GM23338 (cell line): ENCODE data around the gene TBX19.

Experiments
- POLR2AphosphoS5 ChIP-seq: IDR thresholded peaks from 2 replicates; pipeline ENCODE4 v1.6.1; 2016; ENCODE audit warnings: antibody characterized with exemption, low read depth
- STAT1 ChIP-seq: IDR thresholded peaks from one replicate; pipeline ENCODE4 v1.6.1; 2016; ENCODE audit warnings: antibody characterized with exemption; ENCODE audit not compliant: unreplicated experiment
- TF ChIP-seq, protein P1 (sequence below), 2 experiments: fragments of 200-600 bp in 1 of 2; sonication (generic) in 1 of 2; conservative IDR thresholded peaks; 2 replicates each; pipeline versions ENCODE4 v1.5.1 to v1.6.1; 2016 to 2017; ENCODE audit warnings: antibody characterized with exemption in 2 of 2, low read depth in 2 of 2, mild to moderate bottlenecking in 2 of 2, moderate library complexity in 1 of 2

DNA sequence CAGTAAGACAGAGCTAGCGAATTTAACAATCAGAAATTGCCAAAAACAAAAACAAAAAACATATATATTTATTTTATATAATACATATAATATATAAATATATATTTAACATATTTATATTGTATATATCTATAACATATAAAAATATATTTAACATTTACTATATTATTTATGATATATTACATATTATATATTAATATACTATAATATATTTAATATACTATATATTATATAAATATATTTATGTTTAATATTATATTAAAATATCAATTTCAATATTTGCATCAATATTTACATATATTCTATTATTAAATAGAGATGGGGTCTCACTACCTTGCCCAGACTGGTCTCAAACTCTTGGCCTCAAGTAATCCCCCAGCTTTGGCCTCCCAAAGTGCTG lies 50.9 kb downstream of the TBX19 start:
- TF ChIP-seq, protein P1, sequence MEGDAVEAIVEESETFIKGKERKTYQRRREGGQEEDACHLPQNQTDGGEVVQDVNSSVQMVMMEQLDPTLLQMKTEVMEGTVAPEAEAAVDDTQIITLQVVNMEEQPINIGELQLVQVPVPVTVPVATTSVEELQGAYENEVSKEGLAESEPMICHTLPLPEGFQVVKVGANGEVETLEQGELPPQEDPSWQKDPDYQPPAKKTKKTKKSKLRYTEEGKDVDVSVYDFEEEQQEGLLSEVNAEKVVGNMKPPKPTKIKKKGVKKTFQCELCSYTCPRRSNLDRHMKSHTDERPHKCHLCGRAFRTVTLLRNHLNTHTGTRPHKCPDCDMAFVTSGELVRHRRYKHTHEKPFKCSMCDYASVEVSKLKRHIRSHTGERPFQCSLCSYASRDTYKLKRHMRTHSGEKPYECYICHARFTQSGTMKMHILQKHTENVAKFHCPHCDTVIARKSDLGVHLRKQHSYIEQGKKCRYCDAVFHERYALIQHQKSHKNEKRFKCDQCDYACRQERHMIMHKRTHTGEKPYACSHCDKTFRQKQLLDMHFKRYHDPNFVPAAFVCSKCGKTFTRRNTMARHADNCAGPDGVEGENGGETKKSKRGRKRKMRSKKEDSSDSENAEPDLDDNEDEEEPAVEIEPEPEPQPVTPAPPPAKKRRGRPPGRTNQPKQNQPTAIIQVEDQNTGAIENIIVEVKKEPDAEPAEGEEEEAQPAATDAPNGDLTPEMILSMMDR (conservative IDR thresholded peaks at IDR 0.05; ENCODE audit: low read depth in 2 of 2), result no peak
- TF ChIP-seq STAT1 (no peak), POLR2AphosphoS5 (no peak)
